Measurements from ENCODE around the gene KRTAP5-3.
A peak's percentile ranks its signal among the peaks of the same experiment; 100 is the strongest.

Gene KRTAP5-3

GRCh38 chr11:1645357-1645821 is 37.1 kb upstream of the KRTAP5-3 start:
- no peaks in the 10 kb centered on the region for H3K4me1 ChIP-seq (ENCODE audit: control insufficient read depth, insufficient read depth, low read length)
- H3K4me3 ChIP-seq (ENCODE audit: low read depth, low read length), result no peak overlapping the region
- ChIA-PET POLR2A (no interaction called here), CTCF (interaction anchor here (0.9 kb wide), 1 partner anchor 16 kb away, joined by 3 read pairs; the partner anchor contains the start of gene KRTAP5-5)
- TF ChIP-seq ZNF626 (tag by site-specific recombination; IDR thresholded peaks at IDR 0.05) (no peak), ZNF433 (tag by site-specific recombination; IDR thresholded peaks at IDR 0.05; ENCODE audit: low read depth) (no peak), SP2 (tag by site-specific recombination; IDR thresholded peaks at IDR 0.05) (no peak), ZNF239 (tag by site-specific recombination; IDR thresholded peaks at IDR 0.05) (no peak), ZNF121 (tag by site-specific recombination; IDR thresholded peaks at IDR 0.05) (no peak), ZNF544 (tag by site-specific recombination; IDR thresholded peaks at IDR 0.05) (no peak), ZNF112 (tag by site-specific recombination; IDR thresholded peaks at IDR 0.05) (no peak), SP7 (tag by site-specific recombination; IDR thresholded peaks at IDR 0.05) (no peak), ZNF549 (tag by site-specific recombination; IDR thresholded peaks at IDR 0.05) (no peak), ZNF747 (tag by site-specific recombination; IDR thresholded peaks at IDR 0.05) (no peak), ZBTB20 (tag by site-specific recombination; IDR thresholded peaks at IDR 0.05) (no peak), ZNF501 (tag by site-specific recombination; IDR thresholded peaks at IDR 0.05) (no peak), KLF1 (tag by site-specific recombination; IDR thresholded peaks at IDR 0.05) (no peak), INSM2 (tag by site-specific recombination; IDR thresholded peaks at IDR 0.05) (no peak), ZNF140 (tag by site-specific recombination; IDR thresholded peaks at IDR 0.05) (no peak)
- no peaks in the 10 kb centered on the region for H3K9me3 ChIP-seq (ENCODE audit: control insufficient read depth, insufficient read depth, low read depth, low read length)
- no peaks in the 10 kb centered on the region for H3K36me3 ChIP-seq (ENCODE audit: control insufficient read depth in 2 of 2, insufficient read depth in 1 of 2, low read length in 2 of 2)
- no peak overlapping the region for H3K27ac ChIP-seq (ENCODE audit: extremely low read depth, low read depth, low read length)

- POLR2A ChIA-PET, result no interaction called here
These were observed 36.5 kb upstream of the KRTAP5-3 start for GRCh38 chr11:1644601-1645356.

GRCh38 chr11:1643146-1643690 is 35.0 kb upstream of the KRTAP5-3 start:
- no peak for TF ChIP-seq ZNF670 (tag by site-specific recombination; IDR thresholded peaks at IDR 0.05; ENCODE audit: low read depth)
- no peak for TF ChIP-seq YY2 (tag by site-specific recombination; IDR thresholded peaks at IDR 0.05)
- TF ChIP-seq ZNF645 (tag by site-specific recombination; IDR thresholded peaks at IDR 0.05), result no peak
- no peak overlapping the region for H3K27ac ChIP-seq (ENCODE audit: extremely low read depth, low read depth, low read length)
- ChIA-PET CTCF (interaction anchor here (0.6 to 2.3 kb wide), 6 partner anchors 10 to 506 kb away, joined by 3 to 14 read pairs (median 3); no protein-coding TSS in a partner anchor), POLR2A (no interaction called here)
- no peaks in the 10 kb centered on the region for H3K9me3 ChIP-seq (ENCODE audit: control insufficient read depth, insufficient read depth, low read depth, low read length)
- no peak overlapping the region for H3K4me3 ChIP-seq (ENCODE audit: low read depth, low read length)
- no peaks in the 10 kb centered on the region for H3K4me1 ChIP-seq (ENCODE audit: control insufficient read depth, insufficient read depth, low read length)
- H3K36me3 ChIP-seq (ENCODE audit: control insufficient read depth in 2 of 2, insufficient read depth in 1 of 2, low read length in 2 of 2), result no peaks in the 10 kb centered on the region

More at GRCh38 chr11:1644601-1645356, 36.5 kb upstream of the KRTAP5-3 start:
- H3K4me3 ChIP-seq (ENCODE audit: low read depth, low read length), result no peak overlapping the region
- H3K9me3 ChIP-seq (ENCODE audit: control insufficient read depth, insufficient read depth, low read depth, low read length), result no peaks in the 10 kb centered on the region
- no peaks in the 10 kb centered on the region for H3K36me3 ChIP-seq (ENCODE audit: control insufficient read depth in 2 of 2, insufficient read depth in 1 of 2, low read length in 2 of 2)
- TF ChIP-seq ZFHX2 (tag by site-specific recombination; conservative IDR thresholded peaks at IDR 0.05) (0 out of 2 replicates have a peak, but pooled peaks have one; percentile 16), ZBTB1 (tag by site-specific recombination; IDR thresholded peaks at IDR 0.05) (no peak)
- CTCF ChIA-PET, result interaction anchor here (0.7 to 2.3 kb wide), 4 partner anchors 8 to 188 kb away, joined by 3 to 14 read pairs (median 6); partner anchors contain the start of gene KRTAP5-5
- no peaks in the 10 kb centered on the region for H3K4me1 ChIP-seq (ENCODE audit: control insufficient read depth, insufficient read depth, low read length)
- H3K27ac ChIP-seq (ENCODE audit: extremely low read depth, low read depth, low read length), result no peak overlapping the region

All from HEK293 (cell line).